Endothelial cell of umbilical vein (primary cell): ENCODE measurements around the gene MS4A1. TPM values are rescaled to one million over a fixed set of nuclear protein-coding genes. Genes with fewer than 3 reads are reported as not detected.

Experiments
- BruUV-seq: library from RNA; stranded (reverse); fragments of 400-500 nt; replicated peaks from 2 replicates; lab custom pipeline; 2021; lab: Mats Ljungman, UMichigan
- CTCF ChIA-PET: fragments of 300-600, 350-600 bp; sonication (Branson Sonifier 250); formaldehyde crosslinking; loops from one replicate; lab custom pipeline; 2021; ENCODE audit warnings: antibody characterized with exemption, inconsistent platforms; lab: Charles Lee
- POLR2A ChIA-PET: fragments of 300-600, 350-600 bp; sonication (Branson Sonifier 250); formaldehyde crosslinking; loops from one replicate; lab custom pipeline; 2021; ENCODE audit warnings: antibody characterized with exemption, inconsistent platforms; lab: Charles Lee
- DNase-seq: peaks from one replicate; pipeline ENCODE4 v3.0.0-alpha.2; 2011; ENCODE audit warnings: low read depth, low spot score
- FAIRE-seq: peaks from 2 replicates; lab custom pipeline; 2011; peaks lifted over from hg19 to GRCh38; lab: Jason Lieb, UNC
- H2AFZ ChIP-seq: 2 replicates; pipeline ENCODE4 v1.6.0; 2012; ENCODE audit warnings: low read depth, low read length, control low read depth, inconsistent platforms
- H3K27ac ChIP-seq: 2 replicates; pipeline ENCODE4 v1.5.1; 2011; ENCODE audit warnings: low read depth, mild to moderate bottlenecking, control low read depth, low read length, moderate library complexity; ENCODE audit not compliant: insufficient read depth
- H3K27me3 ChIP-seq, 2 experiments: 2 replicates each; pipeline versions ENCODE4 v1.6.0 to v1.6.1; 2011; ENCODE audit warnings: low read length in 2 of 2, mixed read lengths in 1 of 2; ENCODE audit not compliant: control insufficient read depth in 2 of 2, insufficient read depth in 2 of 2
- H3K36me3 ChIP-seq, 2 experiments: 2 replicates in 1 of 2; 3 replicates in 1 of 2; pipeline ENCODE4 v1.5.1; 2011; ENCODE audit warnings: low read length in 2 of 2, mild to moderate bottlenecking in 1 of 2, moderate library complexity in 1 of 2; ENCODE audit not compliant: control insufficient read depth in 2 of 2, insufficient read depth in 2 of 2; ENCODE audit errors: extremely low read depth in 1 of 2
- H3K4me1 ChIP-seq: 3 replicates; pipeline ENCODE4 v1.5.1; 2011; ENCODE audit warnings: mild to moderate bottlenecking, low read length; ENCODE audit not compliant: control insufficient read depth, insufficient read depth; ENCODE audit errors: extremely low read depth
- H3K4me2 ChIP-seq: 2 replicates; pipeline ENCODE4 v1.6.1; 2011; ENCODE audit warnings: low read length, control low read depth, mixed read lengths; ENCODE audit not compliant: insufficient read depth
- H3K4me3 ChIP-seq, 3 experiments: fragments of 200-600 bp in 1 of 3; sonication (generic), shearing (Covaris generic) in 1 of 3; replicated peaks in 1 of 3; 2 replicates each; pipeline ENCODE4 v1.5.1; 2011 to 2016; ENCODE audit warnings: control low read depth in 3 of 3, low read length in 3 of 3, mild to moderate bottlenecking in 2 of 3, inconsistent platforms in 1 of 3, low read depth in 1 of 3, moderate library complexity in 1 of 3; ENCODE audit not compliant: insufficient read depth in 1 of 3
- H3K79me2 ChIP-seq: 2 replicates; pipeline ENCODE4 v1.6.0; 2012; ENCODE audit warnings: low read length, inconsistent platforms; ENCODE audit not compliant: control insufficient read depth, insufficient read depth
- H3K9ac ChIP-seq: replicated peaks from 2 replicates; pipeline ENCODE3; 2011; ENCODE audit warnings: low read length, control low read depth; ENCODE audit not compliant: insufficient read depth; ENCODE audit errors: extremely low read depth
- H3K9me1 ChIP-seq: replicated peaks from 3 replicates; pipeline ENCODE4 v1.6.0; 2011; ENCODE audit warnings: mild to moderate bottlenecking, low read length; ENCODE audit not compliant: control insufficient read depth, insufficient read depth; ENCODE audit errors: extremely low read depth
- H3K9me3 ChIP-seq: replicated peaks from 2 replicates; pipeline ENCODE4 v1.5.1; 2012; ENCODE audit warnings: low read length, inconsistent platforms; ENCODE audit not compliant: control insufficient read depth, insufficient read depth
- H4K20me1 ChIP-seq: replicated peaks from 2 replicates; pipeline ENCODE3; 2011; ENCODE audit warnings: mild to moderate bottlenecking, low read length; ENCODE audit not compliant: control insufficient read depth, insufficient read depth; ENCODE audit errors: extremely low read depth
- CTCF ChIP-seq, 2 donors: IDR thresholded peaks; 1 replicate in 1 of 2; 2 replicates in 1 of 2; pipeline ENCODE4 v1.5.1; 2011; ENCODE audit warnings: low read length in 2 of 2, mild to moderate bottlenecking in 2 of 2, moderate library complexity in 2 of 2, control low read depth in 1 of 2, inconsistent platforms in 1 of 2, low read depth in 1 of 2; ENCODE audit not compliant: insufficient read depth in 1 of 2; ENCODE audit errors: extremely low read depth in 1 of 2
- EZH2 ChIP-seq: IDR thresholded peaks from 2 replicates; pipeline ENCODE4 v1.6.1; 2012; ENCODE audit warnings: borderline replicate concordance, low read depth, mild to moderate bottlenecking, moderate library complexity, low read length, inconsistent platforms; ENCODE audit not compliant: severe bottlenecking
- FOS ChIP-seq: IDR thresholded peaks from 2 replicates; pipeline ENCODE4 v1.6.1; 2011; ENCODE audit warnings: mild to moderate bottlenecking, low read length, moderate library complexity, borderline replicate concordance; ENCODE audit not compliant: insufficient read depth
- GATA2 ChIP-seq: IDR thresholded peaks from 2 replicates; pipeline ENCODE4 v1.7.0; 2011; ENCODE audit warnings: low read depth, mild to moderate bottlenecking, moderate library complexity, mixed read lengths, low read length; ENCODE audit not compliant: insufficient read length, insufficient read depth
- JUN ChIP-seq: IDR thresholded peaks from 2 replicates; pipeline ENCODE4 v1.6.1; 2011; ENCODE audit warnings: borderline replicate concordance, low read depth; ENCODE audit not compliant: insufficient read length, insufficient read depth
- MAX ChIP-seq: IDR thresholded peaks from 2 replicates; pipeline ENCODE4 v1.6.1; 2011; ENCODE audit not compliant: insufficient read depth, insufficient read length
- MYC ChIP-seq: IDR thresholded peaks from one replicate; pipeline ENCODE4 v1.6.1; 2011; ENCODE audit warnings: mild to moderate bottlenecking, low read depth, low read length
- POLR2A ChIP-seq: IDR thresholded peaks from 2 replicates; pipeline ENCODE4 v1.6.1; 2012; ENCODE audit warnings: low read depth, mild to moderate bottlenecking, control low read depth, low read length
- POLR2AphosphoS5 ChIP-seq: IDR thresholded peaks from 2 replicates; pipeline ENCODE4 v1.6.1; 2012; ENCODE audit warnings: low read depth, mild to moderate bottlenecking, control low read depth, low read length, moderate library complexity; ENCODE audit not compliant: insufficient read depth
- dilution Hi-C: fragments of 300-500 bp; cut with MboI; formaldehyde crosslinking; loops from one replicate; pipeline ENCODE4 v1.15.0; 2019; ENCODE audit warnings: low sequenced_read_pairs; ENCODE audit not compliant: extremely low pct_ligation_motif_present
- intact Hi-C: fragments of 100-400 bp; cut with micrococcal nuclease; formaldehyde crosslinking; loops from one replicate; pipeline ENCODE4 v1.10.0; 2022
- polyA plus RNA-seq, 4 experiments: library from polyadenylated mRNA; depleted of rRNA in 3 of 4; stranded (reverse) in 3 of 4; unstranded in 1 of 4; fragments of >200 nt; gene quantifications; 2 replicates each; pipeline versions ENCODE4 v1.2.1 to v1.2.3, GENCODE V29; 2011 to 2012; ENCODE audit warnings: missing spikeins in 1 of 4
- total RNA-seq: library from RNA; stranded (reverse); gene quantifications from 2 replicates; pipeline ENCODE4 v1.2.3, GENCODE V29; 2021

Gene MS4A1
- total and polyA plus RNA-seq, 2 donors (not counting 3 experiments of a cell fraction or from before 2014, with no cell fraction given) = not detected

GRCh38 chr11:60447070-60447469, 8.6 kb upstream of the MS4A1 start:
- DNase-seq = no peak
- H3K27me3 ChIP-seq = no peaks in the 10 kb centered on the region
- intact Hi-C loops = no loop called here
- no peak overlapping the region for H2AFZ ChIP-seq
- no peak overlapping the region for H3K9ac ChIP-seq
- no peaks in the 10 kb centered on the region for H3K9me3 ChIP-seq
- no TSS peak for BruUV-seq
- dilution Hi-C loops = no loop called here
- no peak overlapping the region for H3K4me3 ChIP-seq
- no peaks in the 10 kb centered on the region for H4K20me1 ChIP-seq
- H3K27ac ChIP-seq = no peak overlapping the region
- no peak for FAIRE-seq
- ChIA-PET CTCF (no interaction called here), POLR2A (no interaction called here)
- no peaks in the 10 kb centered on the region for H3K4me1 ChIP-seq
- no peaks in the 10 kb centered on the region for H3K79me2 ChIP-seq
- no peaks in the 10 kb centered on the region for H3K36me3 ChIP-seq
- H3K4me2 ChIP-seq = no peak overlapping the region
- TF ChIP-seq POLR2AphosphoS5 (no peak), JUN (no peak), CTCF (IDR thresholded peaks at IDR 0.05; ENCODE audit: extremely low read depth in 1 of 2, insufficient read depth in 1 of 2, low read depth in 1 of 2, low read length in 2 of 2) (no peak), MAX (no peak), EZH2 (no peak), FOS (no peak), MYC (no peak), POLR2A (no peak), GATA2 (no peak)
- H3K9me1 ChIP-seq = no peaks in the 10 kb centered on the region
